Fibroblast of lung (primary cell): ENCODE measurements around the gene OXCT2. TPM values are rescaled to one million over a fixed set of nuclear protein-coding genes. Genes with fewer than 3 reads are reported as not detected.

Experiments
- DNase-seq, 2 donors: peaks; one replicate each; pipeline versions ENCODE4 v3.0.0 to v3.0.0-alpha.2; 2010; ENCODE audit warnings: low read depth in 2 of 2
- H2AFZ ChIP-seq: 2 replicates; pipeline ENCODE4 v1.5.1; 2012; ENCODE audit warnings: low read length, control low read depth, inconsistent platforms
- H3K27ac ChIP-seq: 2 replicates; pipeline ENCODE4 v1.5.1; 2011; ENCODE audit warnings: low read length, control low read depth; ENCODE audit not compliant: insufficient read depth
- H3K27me3 ChIP-seq: 2 replicates; pipeline ENCODE4 v1.5.1; 2011; ENCODE audit warnings: mild to moderate bottlenecking, low read length; ENCODE audit not compliant: control insufficient read depth, insufficient read depth
- H3K36me3 ChIP-seq: 2 replicates; pipeline ENCODE4 v1.5.1; 2011; ENCODE audit warnings: low read length; ENCODE audit not compliant: control insufficient read depth, insufficient read depth
- H3K4me1 ChIP-seq: 2 replicates; pipeline ENCODE4 v1.5.1; 2011; ENCODE audit warnings: low read length; ENCODE audit not compliant: control insufficient read depth, insufficient read depth; ENCODE audit errors: extremely low read depth
- H3K4me2 ChIP-seq: 2 replicates; pipeline ENCODE4 v1.5.1; 2011; ENCODE audit warnings: low read length, control low read depth; ENCODE audit not compliant: insufficient read depth; ENCODE audit errors: extremely low read depth
- H3K4me3 ChIP-seq, 4 experiments: fragments of 200-600 bp in 1 of 4; sonication (generic) in 1 of 4; replicated peaks in 1 of 4; 2 replicates each; pipeline ENCODE4 v1.5.1; 2011 to 2016; ENCODE audit warnings: low read length in 4 of 4, low read depth in 3 of 4, mild to moderate bottlenecking in 3 of 4, control low read depth in 2 of 4, inconsistent platforms in 1 of 4, mixed read lengths in 1 of 4; ENCODE audit not compliant: insufficient read depth in 1 of 4; ENCODE audit errors: control extremely low read depth in 1 of 4
- H3K79me2 ChIP-seq: 2 replicates; pipeline ENCODE4 v1.5.1; 2012; ENCODE audit warnings: mild to moderate bottlenecking, low read length, inconsistent platforms; ENCODE audit not compliant: control insufficient read depth, insufficient read depth
- H3K9ac ChIP-seq: 2 replicates; pipeline ENCODE4 v1.5.1; 2011; ENCODE audit warnings: mild to moderate bottlenecking, low read length, control low read depth; ENCODE audit not compliant: insufficient read depth
- H3K9me3 ChIP-seq: 2 replicates; pipeline ENCODE4 v1.5.1; 2012; ENCODE audit warnings: low read depth, low read length; ENCODE audit not compliant: control insufficient read depth, insufficient read depth
- H4K20me1 ChIP-seq: 2 replicates; pipeline ENCODE4 v1.5.1; 2011; ENCODE audit warnings: low read length; ENCODE audit not compliant: control insufficient read depth, insufficient read depth; ENCODE audit errors: extremely low read depth
- CTCF ChIP-seq, 2 donors: IDR thresholded peaks in 1 of 2; conservative IDR thresholded peaks in 1 of 2; 1 replicate in 1 of 2; 2 replicates in 1 of 2; pipeline ENCODE4 v1.5.1; 2011 to 2012; ENCODE audit warnings: low read length in 2 of 2, control low read depth in 1 of 2, inconsistent platforms in 1 of 2, low read depth in 1 of 2, mild to moderate bottlenecking in 1 of 2
- EZH2 ChIP-seq: IDR thresholded peaks from 2 replicates; pipeline ENCODE4 v1.5.1; 2012; ENCODE audit warnings: low read length, control low read depth, mild to moderate bottlenecking; ENCODE audit errors: missing control alignments
- polyA plus RNA-seq, 2 donors: library from polyadenylated mRNA; depleted of rRNA in 1 of 2; stranded (reverse) in 1 of 2; unstranded in 1 of 2; fragments of >200 nt; gene quantifications; 2 replicates each; pipeline ENCODE4 v1.2.1, GENCODE V29; 2011 to 2012; ENCODE audit warnings: missing spikeins in 1 of 2
- total RNA-seq: library from RNA; depleted of rRNA; stranded (reverse); fragments of >200 nt; gene quantifications from 2 replicates; pipeline ENCODE4 v1.2.1, GENCODE V29; 2014

The OXCT2 gene
- total and polyA plus RNA-seq, 2 donors (not counting 1 experiment from before 2014, with no cell fraction given), result 1.0 to 6.4 TPM

- TF ChIP-seq EZH2, result no peak
- TF ChIP-seq CTCF (conservative IDR thresholded peaks at IDR 0.05 in 1 of 2, IDR thresholded peaks at IDR 0.05 in 1 of 2; ENCODE audit: low read depth in 1 of 2, low read length in 2 of 2), result no peak
Observed at GRCh38 chr1:39751595-39751994, 19.6 kb downstream of the OXCT2 start.

GRCh38 chr1:39745016-39745670 is 26.0 kb downstream of the OXCT2 start:
- Histone ChIP-seq H3K4me2 (no peak overlapping the region), H3K4me1 (no peaks in the 10 kb centered on the region), H3K9ac (no peak overlapping the region), H3K9me3 (no peaks in the 10 kb centered on the region), H3K27me3 (no peaks in the 10 kb centered on the region), H3K4me3 (no peak overlapping the region), H3K36me3 (peaks cover 9% of the 10 kb centered on the region), H3K27ac (no peak overlapping the region), H2AFZ (no peak overlapping the region), H4K20me1 (no peaks in the 10 kb centered on the region), H3K79me2 (no peaks in the 10 kb centered on the region)
- no peak for TF ChIP-seq CTCF (conservative IDR thresholded peaks at IDR 0.05 in 1 of 2, IDR thresholded peaks at IDR 0.05 in 1 of 2; ENCODE audit: low read depth in 1 of 2, low read length in 2 of 2)
- no peak for TF ChIP-seq EZH2
- no peak for DNase-seq

More at GRCh38 chr1:39751595-39751994, 19.6 kb downstream of the OXCT2 start:
- H3K27ac ChIP-seq, result no peak overlapping the region
- no peak overlapping the region for H2AFZ ChIP-seq
- no peaks in the 10 kb centered on the region for H3K27me3 ChIP-seq
- no peaks in the 10 kb centered on the region for H4K20me1 ChIP-seq
- H3K9ac ChIP-seq, result no peak overlapping the region
- no peak overlapping the region for H3K4me3 ChIP-seq
- no peaks in the 10 kb centered on the region for H3K9me3 ChIP-seq
- DNase-seq, result no peak
- H3K4me1 ChIP-seq, result peaks cover 4% of the 10 kb centered on the region
- no peak overlapping the region for H3K4me2 ChIP-seq
- peaks cover 22% of the 10 kb centered on the region for H3K36me3 ChIP-seq
- H3K79me2 ChIP-seq, result no peaks in the 10 kb centered on the region

GRCh38 chr1:39738622-39739366 is 32.4 kb downstream of the OXCT2 start, which contains the start of gene PPIE:
Gene PPIE, plus strand, starts transcription at chr1:39738882. Its CDS starts 19 bp downstream, at chr1:39738901.
- Histone ChIP-seq H3K79me2 (peaks cover 10% of the 10 kb centered on the region), H3K4me1 (no peaks in the 10 kb centered on the region), H4K20me1 (no peaks in the 10 kb centered on the region), H3K9ac (peak within 1 kb of the TSS; percentile 83), H3K36me3 (no peaks in the 10 kb centered on the region), H3K27me3 (peaks cover 4% of the 10 kb centered on the region), H3K4me3 (peak within 1 kb of the TSS; percentile 72 to 91 (median 79)), H2AFZ (peak within 1 kb of the TSS; percentile 98), H3K27ac (peak within 1 kb of the TSS; percentile 79), H3K9me3 (no peaks in the 10 kb centered on the region), H3K4me2 (peak within 1 kb of the TSS; percentile 91)
- TF ChIP-seq CTCF (conservative IDR thresholded peaks at IDR 0.05 in 1 of 2, IDR thresholded peaks at IDR 0.05 in 1 of 2; ENCODE audit: low read depth in 1 of 2, low read length in 2 of 2), result no peak
- no peak for TF ChIP-seq EZH2
- DNase-seq, result peak; percentile 85 to 88
